Measurements from ENCODE around the gene LAMTOR3.

- no peak for TF ChIP-seq CTCF (IDR thresholded peaks at IDR 0.05)
- no peak for TF ChIP-seq POLR2A (IDR thresholded peaks at IDR 0.05)
These were observed 50.8 kb downstream of the LAMTOR3 start for GRCh38 chr4:99843413-99843812.
